ENCODE data around the gene RILPL2. TPM values are rescaled to one million over a fixed set of nuclear protein-coding genes. Genes with fewer than 3 reads are reported as not detected.

The RILPL2 gene
- total and polyA plus RNA-seq, 2 experiments from 2014 or later: 1.4 to 2.0 TPM

DNA sequence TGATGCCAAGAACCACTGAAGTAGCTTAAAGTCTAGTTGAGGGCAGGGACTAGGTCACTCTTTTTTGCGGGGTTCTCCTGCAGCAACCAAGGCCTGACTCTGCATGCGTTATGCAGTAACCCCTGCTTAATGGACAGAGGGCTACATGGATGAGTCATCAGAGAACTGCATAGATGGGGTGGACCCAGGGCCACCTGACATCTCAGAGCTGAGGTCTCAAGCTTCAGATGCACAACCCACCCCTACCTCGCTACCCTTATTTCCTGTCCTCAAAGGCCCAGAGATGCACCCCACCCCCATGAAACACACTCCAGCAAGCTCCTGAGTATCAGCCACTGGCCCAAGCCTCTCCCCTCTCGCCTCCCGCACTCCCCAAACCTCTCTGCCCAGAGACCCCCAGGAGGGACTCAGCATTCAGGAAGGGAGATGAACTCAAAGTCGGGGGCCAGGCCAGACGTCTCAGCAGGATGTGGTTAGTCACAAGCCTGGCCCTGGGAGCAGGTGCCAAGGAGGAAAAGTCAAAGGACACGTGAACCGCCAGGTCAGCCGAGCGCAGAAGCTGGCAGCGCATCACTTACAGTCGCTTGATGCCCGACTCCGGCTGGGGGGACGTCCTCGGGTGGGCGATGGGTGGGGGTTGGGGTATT lies 47.2 kb upstream of the RILPL2 start:
- no peak overlapping the region for H3K4me3 Mint-ChIP-seq
- peaks cover 20% of the 10 kb centered on the region for H3K27me3 Mint-ChIP-seq (ENCODE audit: insufficient read depth, low read depth, poor library complexity)
- H3K4me1 ChIP-seq (ENCODE audit: insufficient read depth): no peaks in the 10 kb centered on the region
- TF ChIP-seq ZNF114 (CRISPR knock-in tag; IDR thresholded peaks at IDR 0.05): no peak
- TF ChIP-seq, protein P1, sequence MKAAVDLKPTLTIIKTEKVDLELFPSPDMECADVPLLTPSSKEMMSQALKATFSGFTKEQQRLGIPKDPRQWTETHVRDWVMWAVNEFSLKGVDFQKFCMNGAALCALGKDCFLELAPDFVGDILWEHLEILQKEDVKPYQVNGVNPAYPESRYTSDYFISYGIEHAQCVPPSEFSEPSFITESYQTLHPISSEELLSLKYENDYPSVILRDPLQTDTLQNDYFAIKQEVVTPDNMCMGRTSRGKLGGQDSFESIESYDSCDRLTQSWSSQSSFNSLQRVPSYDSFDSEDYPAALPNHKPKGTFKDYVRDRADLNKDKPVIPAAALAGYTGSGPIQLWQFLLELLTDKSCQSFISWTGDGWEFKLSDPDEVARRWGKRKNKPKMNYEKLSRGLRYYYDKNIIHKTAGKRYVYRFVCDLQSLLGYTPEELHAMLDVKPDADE (IDR thresholded peaks at IDR 0.05): no peak
- TF ChIP-seq JUNB (IDR thresholded peaks at IDR 0.05; ENCODE audit: unreplicated experiment): no peak
- no peak for TF ChIP-seq CREB1 (CRISPR knock-in tag; IDR thresholded peaks at IDR 0.05; ENCODE audit: low read depth)
- TF ChIP-seq NANOG (IDR thresholded peaks at IDR 0.05; ENCODE audit: borderline replicate concordance): no peak
- TF ChIP-seq, protein P2, sequence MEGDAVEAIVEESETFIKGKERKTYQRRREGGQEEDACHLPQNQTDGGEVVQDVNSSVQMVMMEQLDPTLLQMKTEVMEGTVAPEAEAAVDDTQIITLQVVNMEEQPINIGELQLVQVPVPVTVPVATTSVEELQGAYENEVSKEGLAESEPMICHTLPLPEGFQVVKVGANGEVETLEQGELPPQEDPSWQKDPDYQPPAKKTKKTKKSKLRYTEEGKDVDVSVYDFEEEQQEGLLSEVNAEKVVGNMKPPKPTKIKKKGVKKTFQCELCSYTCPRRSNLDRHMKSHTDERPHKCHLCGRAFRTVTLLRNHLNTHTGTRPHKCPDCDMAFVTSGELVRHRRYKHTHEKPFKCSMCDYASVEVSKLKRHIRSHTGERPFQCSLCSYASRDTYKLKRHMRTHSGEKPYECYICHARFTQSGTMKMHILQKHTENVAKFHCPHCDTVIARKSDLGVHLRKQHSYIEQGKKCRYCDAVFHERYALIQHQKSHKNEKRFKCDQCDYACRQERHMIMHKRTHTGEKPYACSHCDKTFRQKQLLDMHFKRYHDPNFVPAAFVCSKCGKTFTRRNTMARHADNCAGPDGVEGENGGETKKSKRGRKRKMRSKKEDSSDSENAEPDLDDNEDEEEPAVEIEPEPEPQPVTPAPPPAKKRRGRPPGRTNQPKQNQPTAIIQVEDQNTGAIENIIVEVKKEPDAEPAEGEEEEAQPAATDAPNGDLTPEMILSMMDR (conservative IDR thresholded peaks at IDR 0.05; ENCODE audit: low read depth in 2 of 2): no peak
- TF ChIP-seq POLR2AphosphoS5 (IDR thresholded peaks at IDR 0.05; ENCODE audit: low read depth): no peak
- TF ChIP-seq, protein P3, sequence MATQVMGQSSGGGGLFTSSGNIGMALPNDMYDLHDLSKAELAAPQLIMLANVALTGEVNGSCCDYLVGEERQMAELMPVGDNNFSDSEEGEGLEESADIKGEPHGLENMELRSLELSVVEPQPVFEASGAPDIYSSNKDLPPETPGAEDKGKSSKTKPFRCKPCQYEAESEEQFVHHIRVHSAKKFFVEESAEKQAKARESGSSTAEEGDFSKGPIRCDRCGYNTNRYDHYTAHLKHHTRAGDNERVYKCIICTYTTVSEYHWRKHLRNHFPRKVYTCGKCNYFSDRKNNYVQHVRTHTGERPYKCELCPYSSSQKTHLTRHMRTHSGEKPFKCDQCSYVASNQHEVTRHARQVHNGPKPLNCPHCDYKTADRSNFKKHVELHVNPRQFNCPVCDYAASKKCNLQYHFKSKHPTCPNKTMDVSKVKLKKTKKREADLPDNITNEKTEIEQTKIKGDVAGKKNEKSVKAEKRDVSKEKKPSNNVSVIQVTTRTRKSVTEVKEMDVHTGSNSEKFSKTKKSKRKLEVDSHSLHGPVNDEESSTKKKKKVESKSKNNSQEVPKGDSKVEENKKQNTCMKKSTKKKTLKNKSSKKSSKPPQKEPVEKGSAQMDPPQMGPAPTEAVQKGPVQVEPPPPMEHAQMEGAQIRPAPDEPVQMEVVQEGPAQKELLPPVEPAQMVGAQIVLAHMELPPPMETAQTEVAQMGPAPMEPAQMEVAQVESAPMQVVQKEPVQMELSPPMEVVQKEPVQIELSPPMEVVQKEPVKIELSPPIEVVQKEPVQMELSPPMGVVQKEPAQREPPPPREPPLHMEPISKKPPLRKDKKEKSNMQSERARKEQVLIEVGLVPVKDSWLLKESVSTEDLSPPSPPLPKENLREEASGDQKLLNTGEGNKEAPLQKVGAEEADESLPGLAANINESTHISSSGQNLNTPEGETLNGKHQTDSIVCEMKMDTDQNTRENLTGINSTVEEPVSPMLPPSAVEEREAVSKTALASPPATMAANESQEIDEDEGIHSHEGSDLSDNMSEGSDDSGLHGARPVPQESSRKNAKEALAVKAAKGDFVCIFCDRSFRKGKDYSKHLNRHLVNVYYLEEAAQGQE (IDR thresholded peaks at IDR 0.05; ENCODE audit: unreplicated experiment): no peak
- TF ChIP-seq, protein P4, sequence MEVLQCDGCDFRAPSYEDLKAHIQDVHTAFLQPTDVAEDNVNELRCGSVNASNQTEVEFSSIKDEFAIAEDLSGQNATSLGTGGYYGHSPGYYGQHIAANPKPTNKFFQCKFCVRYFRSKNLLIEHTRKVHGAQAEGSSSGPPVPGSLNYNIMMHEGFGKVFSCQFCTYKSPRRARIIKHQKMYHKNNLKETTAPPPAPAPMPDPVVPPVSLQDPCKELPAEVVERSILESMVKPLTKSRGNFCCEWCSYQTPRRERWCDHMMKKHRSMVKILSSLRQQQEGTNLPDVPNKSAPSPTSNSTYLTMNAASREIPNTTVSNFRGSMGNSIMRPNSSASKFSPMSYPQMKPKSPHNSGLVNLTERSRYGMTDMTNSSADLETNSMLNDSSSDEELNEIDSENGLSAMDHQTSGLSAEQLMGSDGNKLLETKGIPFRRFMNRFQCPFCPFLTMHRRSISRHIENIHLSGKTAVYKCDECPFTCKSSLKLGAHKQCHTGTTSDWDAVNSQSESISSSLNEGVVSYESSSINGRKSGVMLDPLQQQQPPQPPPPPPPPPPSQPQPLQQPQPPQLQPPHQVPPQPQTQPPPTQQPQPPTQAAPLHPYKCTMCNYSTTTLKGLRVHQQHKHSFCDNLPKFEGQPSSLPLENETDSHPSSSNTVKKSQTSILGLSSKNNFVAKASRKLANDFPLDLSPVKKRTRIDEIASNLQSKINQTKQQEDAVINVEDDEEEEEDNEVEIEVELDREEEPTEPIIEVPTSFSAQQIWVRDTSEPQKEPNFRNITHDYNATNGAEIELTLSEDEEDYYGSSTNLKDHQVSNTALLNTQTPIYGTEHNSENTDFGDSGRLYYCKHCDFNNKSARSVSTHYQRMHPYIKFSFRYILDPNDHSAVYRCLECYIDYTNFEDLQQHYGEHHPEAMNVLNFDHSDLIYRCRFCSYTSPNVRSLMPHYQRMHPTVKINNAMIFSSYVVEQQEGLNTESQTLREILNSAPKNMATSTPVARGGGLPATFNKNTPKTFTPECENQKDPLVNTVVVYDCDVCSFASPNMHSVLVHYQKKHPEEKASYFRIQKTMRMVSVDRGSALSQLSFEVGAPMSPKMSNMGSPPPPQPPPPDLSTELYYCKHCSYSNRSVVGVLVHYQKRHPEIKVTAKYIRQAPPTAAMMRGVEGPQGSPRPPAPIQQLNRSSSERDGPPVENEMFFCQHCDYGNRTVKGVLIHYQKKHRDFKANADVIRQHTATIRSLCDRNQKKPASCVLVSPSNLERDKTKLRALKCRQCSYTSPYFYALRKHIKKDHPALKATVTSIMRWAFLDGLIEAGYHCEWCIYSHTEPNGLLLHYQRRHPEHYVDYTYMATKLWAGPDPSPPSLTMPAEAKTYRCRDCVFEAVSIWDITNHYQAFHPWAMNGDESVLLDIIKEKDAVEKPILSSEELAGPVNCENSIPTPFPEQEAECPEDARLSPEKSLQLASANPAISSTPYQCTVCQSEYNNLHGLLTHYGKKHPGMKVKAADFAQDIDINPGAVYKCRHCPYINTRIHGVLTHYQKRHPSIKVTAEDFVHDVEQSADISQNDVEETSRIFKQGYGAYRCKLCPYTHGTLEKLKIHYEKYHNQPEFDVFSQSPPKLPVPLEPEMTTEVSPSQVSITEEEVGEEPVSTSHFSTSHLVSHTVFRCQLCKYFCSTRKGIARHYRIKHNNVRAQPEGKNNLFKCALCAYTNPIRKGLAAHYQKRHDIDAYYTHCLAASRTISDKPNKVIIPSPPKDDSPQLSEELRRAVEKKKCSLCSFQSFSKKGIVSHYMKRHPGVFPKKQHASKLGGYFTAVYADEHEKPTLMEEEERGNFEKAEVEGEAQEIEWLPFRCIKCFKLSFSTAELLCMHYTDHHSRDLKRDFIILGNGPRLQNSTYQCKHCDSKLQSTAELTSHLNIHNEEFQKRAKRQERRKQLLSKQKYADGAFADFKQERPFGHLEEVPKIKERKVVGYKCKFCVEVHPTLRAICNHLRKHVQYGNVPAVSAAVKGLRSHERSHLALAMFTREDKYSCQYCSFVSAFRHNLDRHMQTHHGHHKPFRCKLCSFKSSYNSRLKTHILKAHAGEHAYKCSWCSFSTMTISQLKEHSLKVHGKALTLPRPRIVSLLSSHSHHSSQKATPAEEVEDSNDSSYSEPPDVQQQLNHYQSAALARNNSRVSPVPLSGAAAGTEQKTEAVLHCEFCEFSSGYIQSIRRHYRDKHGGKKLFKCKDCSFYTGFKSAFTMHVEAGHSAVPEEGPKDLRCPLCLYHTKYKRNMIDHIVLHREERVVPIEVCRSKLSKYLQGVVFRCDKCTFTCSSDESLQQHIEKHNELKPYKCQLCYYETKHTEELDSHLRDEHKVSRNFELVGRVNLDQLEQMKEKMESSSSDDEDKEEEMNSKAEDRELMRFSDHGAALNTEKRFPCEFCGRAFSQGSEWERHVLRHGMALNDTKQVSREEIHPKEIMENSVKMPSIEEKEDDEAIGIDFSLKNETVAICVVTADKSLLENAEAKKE (CRISPR knock-in tag; IDR thresholded peaks at IDR 0.05): no peak
- TF ChIP-seq STAT1 (IDR thresholded peaks at IDR 0.05; ENCODE audit: unreplicated experiment): no peak
- no peak for TF ChIP-seq ZNF331 (CRISPR knock-in tag; IDR thresholded peaks at IDR 0.05; ENCODE audit: low read depth)
- no peak for TF ChIP-seq EZH2 (IDR thresholded peaks at IDR 0.05; ENCODE audit: low read depth, unreplicated experiment)
- no peak for TF ChIP-seq EZH2phosphoT487 (IDR thresholded peaks at IDR 0.05; ENCODE audit: unreplicated experiment)
- no peaks in the 10 kb centered on the region for H4K20me1 ChIP-seq (replicated peaks; ENCODE audit: insufficient read depth)
- no peaks in the 10 kb centered on the region for H3K79me2 ChIP-seq (replicated peaks; ENCODE audit: insufficient read depth)
- no peak overlapping the region for H3K4me2 ChIP-seq
- no peak for DNase-seq (ENCODE audit: low spot score)
- no peaks in the 10 kb centered on the region for H3F3A ChIP-seq (replicated peaks; ENCODE audit: low read depth)
- peaks cover 5% of the 10 kb centered on the region for H3K4me1 Mint-ChIP-seq
- H2AFZ ChIP-seq: no peak overlapping the region
- no peaks in the 10 kb centered on the region for H3K9me2 ChIP-seq (ENCODE audit: insufficient read depth)
- H3K27ac ChIP-seq (ENCODE audit: low read depth): no peak overlapping the region
- no peak for ATAC-seq
- H3K27me3 ChIP-seq (ENCODE audit: insufficient read depth): no peaks in the 10 kb centered on the region
- H3K9me3 Mint-ChIP-seq: no peaks in the 10 kb centered on the region; the same call in 2 of the 3 replicates
- H3K4me3 ChIP-seq: no peak overlapping the region
- H3K36me3 ChIP-seq (ENCODE audit: insufficient read depth): no peaks in the 10 kb centered on the region
- no peaks in the 10 kb centered on the region; the same call in 2 of the 3 replicates for H3K36me3 Mint-ChIP-seq (ENCODE audit: low read depth)
- H3K27ac Mint-ChIP-seq: no peak overlapping the region

Measured in GM23338 (cell line).